Activated CD8-positive, alpha-beta memory T cell treated with anti-CD3 and anti-CD28 coated beads for 24 hours (primary cell): ENCODE results near the gene CHIA.
"Not testable (repeated sequence)": the region's sequence is repeated elsewhere in the genome, so short reads cannot be mapped to it uniquely, and the experiment has no call there.

Source experiments
- DNase-seq: peaks from one replicate; pipeline ENCODE4 v3.0.0-alpha.2; 2020

CHIA gene

DNA sequence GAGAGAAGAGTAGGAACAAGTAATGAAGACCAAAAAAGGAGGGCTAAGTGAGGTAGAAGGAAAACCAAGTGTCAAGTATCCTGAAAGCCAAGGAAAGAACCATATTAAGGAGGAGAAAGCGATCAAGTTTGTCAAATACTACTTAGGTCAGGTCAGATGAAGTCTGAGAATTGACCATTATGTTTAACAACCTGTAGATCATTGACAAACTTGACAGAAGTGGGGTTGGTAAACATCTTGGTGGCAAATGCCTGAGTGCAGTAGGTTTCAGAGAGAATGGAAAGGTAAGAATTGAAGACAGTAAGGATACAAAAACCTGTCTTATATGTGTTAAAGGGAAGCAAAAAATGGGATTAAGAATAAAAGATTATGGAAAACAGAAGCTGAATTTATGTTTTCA, 3.7 kb upstream of the CHIA start:
- no peak for DNase-seq

DNA sequence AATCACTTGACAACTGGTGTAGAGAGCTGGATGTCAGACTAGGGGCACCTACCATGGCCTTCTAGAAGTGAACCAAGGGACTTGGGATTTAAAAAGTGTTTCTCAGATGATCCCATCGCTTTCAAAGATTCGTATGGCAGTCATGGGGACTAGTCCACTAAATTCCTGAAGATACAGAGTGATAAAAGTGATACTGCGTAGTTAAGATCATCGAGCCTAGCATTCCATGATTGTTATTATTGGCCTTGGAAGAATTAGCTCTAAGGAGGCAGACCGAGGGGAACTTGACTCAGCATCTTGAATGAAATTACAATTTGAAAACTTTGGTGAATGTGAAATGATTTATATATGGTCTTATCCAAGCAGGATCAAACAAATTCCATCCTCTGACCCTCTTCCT, 1.3 kb upstream of the CHIA start:
- no peak for DNase-seq

DNA sequence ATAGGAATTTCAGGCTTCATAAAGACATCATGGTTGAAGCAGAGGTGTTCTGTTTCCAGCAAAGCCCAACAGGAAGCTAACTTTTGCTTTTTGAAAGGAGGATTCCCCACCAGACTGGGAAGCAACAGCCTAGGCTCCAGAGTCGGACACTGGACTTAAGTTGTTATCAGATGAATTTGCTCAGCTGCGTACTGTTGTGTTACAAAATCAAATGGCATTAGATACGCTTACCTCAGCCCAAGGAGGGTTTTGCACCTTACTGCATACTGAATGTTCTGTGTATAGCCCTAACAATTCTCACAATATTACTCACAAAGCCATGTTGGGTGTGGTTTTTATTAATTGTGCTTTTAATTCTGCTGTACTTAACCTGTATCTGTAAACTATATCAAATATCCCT, 547 bp upstream of the CHIA start:
- no peak for DNase-seq

DNA sequence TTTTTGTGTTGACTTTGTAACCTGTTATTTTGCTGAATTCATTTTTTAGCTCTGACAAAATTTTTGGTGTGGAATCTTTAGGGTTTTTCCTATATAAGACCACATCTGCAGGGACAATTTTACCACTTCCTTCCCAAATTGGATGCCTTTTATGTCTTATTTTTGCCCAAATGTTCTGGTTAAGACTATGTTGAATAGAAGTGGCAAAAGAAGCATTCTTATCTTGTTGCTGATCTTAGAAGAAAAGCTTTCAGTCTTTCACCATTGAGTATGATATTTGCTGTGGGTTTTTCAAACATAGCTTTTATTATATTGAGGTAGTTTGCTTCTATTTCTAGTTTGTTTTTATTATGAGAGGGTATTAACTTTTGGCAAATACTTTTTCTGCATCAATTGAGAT, 3.7 kb downstream of the CHIA start:
- no peak for DNase-seq

DNA sequence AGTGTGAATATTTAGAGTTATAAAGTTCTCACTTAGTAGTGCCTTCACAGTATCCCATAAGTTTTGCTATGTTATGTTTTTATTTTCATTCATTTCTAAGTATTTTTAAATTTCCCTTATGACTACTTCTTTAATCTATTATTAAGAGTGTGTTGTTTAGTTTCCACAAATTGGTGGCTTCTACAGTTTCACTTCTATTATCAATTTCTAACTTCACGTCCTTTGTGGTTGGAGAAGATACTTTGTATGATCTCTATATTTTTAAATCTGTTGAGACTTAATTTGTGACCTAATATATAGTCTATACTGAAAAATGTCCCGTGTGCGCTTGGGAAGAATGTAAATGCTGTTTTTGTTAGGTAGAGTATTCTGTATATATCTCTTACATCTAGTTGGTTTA, 11.7 kb downstream of the CHIA start:
- DNase-seq: no peak

DNA sequence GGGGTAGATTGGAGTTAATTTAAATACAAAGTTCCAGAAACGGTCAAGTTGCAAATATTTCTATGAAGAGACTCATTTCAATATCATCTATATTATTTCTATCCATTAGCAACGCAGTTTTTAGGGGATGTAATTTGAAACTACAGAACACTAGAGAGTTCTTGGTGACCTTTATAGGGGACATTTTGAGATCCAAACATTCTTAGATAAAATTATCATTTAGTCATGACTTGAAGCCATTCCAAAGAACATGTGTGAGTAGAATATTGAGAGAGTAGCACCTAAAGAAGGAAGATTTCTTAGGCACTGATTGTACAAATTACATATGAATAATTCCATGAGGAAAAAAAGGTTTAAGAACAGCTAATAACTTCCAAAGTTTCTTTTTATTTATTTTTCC, 19.0 kb downstream of the CHIA start:
- DNase-seq: no peak

DNA sequence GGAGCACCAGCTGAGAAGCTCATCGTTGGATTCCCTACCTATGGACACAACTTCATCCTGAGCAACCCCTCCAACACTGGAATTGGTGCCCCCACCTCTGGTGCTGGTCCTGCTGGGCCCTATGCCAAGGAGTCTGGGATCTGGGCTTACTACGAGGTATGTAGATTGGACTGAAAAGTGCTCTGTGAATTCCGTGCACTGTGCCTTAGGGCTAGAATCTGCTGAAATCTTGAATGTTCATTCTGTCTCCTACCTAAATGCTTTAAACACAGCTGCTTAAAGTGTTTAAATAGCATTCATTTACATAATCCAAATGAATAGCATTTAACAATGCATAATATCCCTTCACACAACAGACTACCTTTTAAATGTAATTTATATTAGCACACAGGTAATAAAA, 27.9 kb downstream of the CHIA start:
- no peak for DNase-seq

DNA sequence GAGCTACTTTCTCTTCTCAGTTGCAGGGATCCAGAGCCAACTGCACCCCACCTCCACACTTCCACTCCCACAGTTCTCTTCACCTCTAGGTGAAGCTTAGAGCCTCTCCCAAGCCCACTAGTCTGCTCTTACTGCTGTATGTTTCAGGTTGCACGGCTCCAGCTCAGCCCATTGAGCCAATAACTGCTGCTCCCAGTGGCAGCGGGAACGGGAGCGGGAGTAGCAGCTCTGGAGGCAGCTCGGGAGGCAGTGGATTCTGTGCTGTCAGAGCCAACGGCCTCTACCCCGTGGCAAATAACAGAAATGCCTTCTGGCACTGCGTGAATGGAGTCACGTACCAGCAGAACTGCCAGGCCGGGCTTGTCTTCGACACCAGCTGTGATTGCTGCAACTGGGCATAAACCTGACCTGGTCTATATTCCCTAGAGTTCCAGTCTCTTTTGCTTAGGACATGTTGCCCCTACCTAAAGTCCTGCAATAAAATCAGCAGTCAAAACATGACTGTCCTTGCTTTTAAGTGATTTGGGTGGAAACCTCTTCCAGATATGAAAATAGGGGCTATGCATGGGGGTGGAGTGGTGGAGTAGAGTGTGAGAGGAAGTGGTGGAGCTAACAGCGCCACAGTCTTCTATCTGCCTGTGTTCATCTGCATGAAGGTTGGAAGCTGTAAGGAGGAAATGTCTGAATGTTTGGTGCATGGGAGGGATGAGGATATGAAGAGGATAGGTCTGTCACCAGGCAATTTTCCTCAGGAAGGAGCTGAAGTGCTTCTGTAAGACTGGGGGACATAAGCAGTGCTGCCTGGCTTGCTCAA, 29.6 kb downstream of the CHIA start:
- DNase-seq: no peak

DNA sequence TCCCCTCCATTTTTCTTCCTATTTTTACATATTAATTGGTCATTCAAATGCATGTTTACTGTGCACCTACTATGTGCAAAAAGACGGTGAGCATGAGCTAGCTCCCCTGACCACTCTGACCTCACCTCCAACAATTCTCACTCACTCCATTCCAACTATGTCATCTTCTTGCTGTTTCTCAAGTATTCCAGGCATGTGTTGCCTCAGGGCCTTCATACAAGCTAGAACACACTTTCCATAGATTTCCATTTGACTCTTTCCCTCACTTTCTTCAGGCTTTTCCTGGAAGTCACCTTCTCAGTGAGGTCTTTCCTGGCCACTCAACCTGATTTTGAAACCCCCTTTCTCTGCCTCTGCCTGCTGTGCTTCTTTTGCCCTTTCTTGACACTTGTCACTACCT, 32.6 kb downstream of the CHIA start:
- no peak for DNase-seq

DNA sequence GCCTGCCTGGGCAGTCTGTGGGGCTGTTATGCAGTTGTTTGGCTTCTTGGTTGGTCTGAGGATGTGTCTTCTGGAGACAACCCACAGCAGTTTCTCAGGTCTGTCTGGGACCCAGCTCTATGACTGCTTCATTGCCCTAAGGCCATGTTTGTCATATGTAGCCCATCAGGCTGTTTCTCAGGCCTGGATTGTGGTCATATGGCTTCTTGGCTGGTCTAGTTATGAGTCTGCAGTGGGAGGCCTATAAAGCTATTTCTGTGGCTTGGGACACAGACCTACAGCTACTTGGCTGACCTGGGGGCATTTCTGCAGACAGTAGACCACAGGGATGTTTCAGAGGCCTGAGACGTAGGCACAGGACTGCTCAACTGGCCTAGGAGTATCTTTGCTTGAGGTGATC, 41.5 kb downstream of the CHIA start:
- no peak for DNase-seq

DNA sequence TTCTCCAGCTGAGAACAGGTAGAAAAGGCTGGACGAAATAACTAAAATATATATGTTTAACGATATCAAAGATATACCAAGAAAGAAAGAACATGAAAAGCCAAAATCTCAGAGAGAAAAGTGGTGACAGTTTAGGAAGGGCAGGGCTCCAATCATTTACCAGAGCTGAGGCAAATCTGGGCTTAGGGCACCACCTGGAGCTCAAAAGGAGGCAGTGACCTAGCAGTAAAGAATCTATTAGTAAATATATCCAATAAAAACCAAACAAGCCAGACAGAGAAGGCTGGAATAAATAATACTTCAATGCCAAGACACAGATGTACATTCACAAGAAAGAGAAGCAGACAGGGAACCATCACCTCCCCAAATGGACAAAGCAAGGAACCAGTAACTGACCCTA, 43.5 kb downstream of the CHIA start:
- DNase-seq: no peak

DNA sequence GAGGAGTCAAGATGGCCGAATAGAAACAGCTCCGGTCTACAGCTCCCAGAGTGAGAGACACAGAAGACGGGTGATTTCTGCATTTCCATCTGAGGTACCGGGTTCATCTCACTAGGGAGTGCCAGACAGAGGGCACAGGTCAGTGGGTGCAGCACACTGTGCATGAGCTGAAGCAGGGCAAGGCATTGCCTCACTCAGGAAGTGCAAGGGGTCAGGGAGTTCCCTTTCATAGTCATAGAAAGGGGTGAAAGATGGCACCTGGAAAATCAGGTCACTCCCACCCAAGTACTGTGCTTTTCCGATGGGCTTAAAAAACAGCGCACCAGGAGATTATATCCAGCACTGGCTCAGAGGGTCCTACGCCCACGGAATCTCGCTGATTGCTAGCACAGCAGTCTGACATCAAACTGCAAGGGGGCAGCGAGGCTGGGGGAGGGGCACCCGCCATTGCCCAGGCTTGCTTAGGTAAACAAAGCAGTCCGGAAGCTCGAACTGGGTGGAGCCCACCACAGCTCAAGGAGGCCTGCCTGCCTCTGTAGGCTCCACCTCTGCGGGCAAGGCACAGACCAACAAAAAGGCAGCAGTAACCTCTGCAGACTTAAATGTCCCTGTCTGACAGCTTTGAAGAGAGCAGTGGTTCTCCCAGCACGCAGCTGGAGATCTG, 44.7 kb downstream of the CHIA start:
- not testable (repeated sequence) for DNase-seq

DNA sequence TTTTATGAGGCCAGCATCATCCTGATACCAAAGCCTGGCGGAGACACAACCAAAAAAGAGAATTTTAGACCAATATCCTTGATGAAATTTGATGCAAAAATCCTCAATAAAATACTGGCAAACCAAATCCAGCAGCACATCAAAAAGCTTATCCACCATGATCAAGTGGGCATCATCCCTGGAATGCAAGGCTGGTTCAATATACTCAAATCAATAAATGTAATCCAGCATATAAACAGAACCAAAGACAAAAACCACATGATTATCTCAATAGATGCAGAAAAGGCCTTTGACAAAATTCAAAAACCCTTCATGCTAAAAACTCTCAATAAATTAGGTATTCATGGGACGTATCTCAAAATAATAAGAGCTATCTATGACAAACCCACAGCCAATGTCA, 48.2 kb downstream of the CHIA start:
- not testable (repeated sequence) for DNase-seq

DNA sequence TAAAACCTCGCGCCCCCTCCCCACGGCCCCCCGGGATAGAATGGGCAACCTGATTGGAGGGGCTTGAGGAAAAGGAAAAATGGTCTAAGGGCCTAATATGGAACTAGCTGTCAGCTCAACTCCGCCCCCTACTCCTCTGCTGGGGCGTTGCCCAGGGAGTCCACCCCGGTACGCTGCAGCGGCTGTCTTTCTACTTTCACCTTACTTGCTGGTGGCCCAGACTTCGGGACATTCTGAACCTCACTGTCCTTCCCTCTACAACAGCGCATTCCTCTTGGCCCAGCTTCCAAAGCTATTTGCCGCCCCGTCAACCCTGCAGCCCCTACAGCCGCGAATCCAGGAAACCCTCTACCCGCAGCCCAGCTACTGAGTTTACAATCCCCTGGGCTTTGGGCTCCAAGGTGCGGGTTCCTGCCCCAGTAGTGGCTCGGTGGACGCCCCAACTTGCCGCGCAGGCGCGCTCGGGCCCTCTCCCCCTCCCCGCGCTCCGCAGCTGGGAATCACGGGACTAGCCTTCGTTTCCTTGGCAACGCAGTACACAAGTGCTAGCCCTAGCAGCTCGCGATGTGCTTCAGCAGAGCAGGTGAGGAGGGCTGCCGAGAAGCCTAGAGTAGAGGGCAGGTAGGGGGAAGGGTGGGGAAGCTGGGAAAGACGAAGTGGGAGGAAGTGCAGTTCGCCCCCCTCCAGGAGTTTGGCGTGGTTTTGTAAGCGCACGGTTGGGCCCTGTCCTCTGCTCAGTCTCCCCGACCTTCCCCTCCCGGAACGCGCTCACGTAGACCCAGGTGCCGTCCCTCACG, 55.6 kb downstream of the CHIA start:
- DNase-seq: peak; percentile 89

DNA sequence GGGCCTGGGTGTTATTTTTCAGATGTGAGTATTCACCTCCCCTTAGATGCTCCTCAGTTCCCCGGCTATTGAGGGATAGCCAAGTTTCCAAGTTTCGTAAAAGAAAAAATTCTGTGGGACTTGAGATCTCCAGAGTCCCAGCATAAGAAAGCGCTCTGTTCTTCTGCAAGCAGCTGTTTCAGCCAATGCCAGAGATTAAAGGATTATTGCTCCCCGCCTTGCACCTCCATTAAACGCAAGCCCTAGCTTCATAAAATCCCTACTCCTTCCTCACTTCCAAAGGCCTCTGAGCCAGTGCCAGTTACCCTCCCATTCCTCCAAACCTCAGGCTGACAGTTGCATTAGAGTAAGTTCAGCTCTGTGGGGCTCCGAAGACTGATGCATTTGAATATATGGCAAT, 56.4 kb downstream of the CHIA start:
- DNase-seq: no peak

DNA sequence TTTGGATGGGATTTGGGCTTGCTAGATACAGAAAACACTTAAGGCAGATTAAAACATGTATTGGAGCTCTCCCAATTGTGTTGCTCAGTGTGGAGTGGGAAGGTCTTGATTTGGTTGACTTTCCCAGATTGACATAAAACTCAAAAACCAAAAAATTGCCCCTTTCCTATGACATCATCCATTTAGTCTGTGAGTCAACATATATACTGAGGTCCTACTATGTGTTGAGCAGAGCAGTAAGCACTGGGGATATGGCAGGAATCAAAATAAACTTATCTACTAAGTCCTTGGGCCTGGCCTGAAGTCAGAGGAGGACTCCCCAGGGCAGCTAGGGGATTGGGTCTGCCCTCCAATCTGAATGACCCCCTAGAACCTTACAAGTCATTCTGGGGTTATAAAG, 61.0 kb downstream of the CHIA start:
- DNase-seq: no peak

DNA sequence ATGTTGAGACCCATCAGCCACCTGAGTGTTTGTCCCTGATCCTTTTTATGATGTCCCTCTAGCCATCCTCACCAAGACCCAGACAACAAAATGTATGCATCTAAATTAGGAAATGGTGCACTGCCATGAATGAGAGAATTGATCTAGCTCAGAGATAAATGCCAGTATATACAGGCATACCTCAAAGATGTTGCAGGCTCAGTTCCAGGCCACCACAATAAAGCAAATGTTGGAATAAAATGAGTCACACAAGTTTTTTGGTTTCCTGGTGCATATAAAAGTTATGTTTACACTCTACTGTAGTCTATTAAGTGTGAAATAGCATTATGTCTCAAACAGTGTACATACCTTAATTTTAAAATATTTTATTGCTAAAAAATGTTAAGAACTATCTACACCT, 63.9 kb downstream of the CHIA start:
- DNase-seq: no peak

DNA sequence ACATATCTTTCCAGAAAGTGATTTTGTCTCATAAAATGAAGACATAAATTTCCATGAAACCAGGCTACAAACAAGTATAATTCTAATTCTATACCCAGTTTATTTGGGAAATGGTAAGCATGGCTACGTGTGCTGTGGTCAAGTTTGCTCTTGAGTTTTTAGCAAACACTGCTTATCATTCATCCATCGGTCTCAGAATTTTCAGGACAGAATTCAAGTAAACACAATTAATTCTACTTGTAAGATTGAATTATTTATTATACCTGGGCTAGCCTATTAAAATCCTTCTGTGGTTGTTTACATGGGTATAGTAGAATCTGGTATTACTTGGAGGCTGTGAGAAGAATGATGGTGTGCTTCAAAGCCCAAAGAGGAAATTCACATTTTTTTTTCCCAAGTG, 68.3 kb downstream of the CHIA start:
- no peak for DNase-seq

DNA sequence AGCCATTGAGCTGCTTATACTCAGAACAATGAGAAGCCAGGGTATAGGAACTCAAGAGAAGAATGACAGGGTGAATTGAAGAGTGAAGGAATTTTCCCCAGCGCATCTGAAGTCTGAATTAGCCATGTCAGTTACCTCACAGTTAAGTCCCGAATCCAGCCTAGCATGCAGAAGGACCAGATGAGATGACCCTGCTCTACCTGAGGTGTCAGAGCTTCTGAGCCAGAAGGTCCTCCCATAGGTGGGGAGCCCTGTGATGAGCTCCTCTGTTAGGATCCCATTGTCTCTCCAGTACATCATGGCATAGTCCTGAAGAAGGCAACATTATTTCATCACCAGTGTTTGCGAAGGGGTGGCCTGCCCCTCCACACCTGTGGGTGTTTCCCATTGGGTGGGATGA, 68.7 kb downstream of the CHIA start:
- DNase-seq: no peak

DNA sequence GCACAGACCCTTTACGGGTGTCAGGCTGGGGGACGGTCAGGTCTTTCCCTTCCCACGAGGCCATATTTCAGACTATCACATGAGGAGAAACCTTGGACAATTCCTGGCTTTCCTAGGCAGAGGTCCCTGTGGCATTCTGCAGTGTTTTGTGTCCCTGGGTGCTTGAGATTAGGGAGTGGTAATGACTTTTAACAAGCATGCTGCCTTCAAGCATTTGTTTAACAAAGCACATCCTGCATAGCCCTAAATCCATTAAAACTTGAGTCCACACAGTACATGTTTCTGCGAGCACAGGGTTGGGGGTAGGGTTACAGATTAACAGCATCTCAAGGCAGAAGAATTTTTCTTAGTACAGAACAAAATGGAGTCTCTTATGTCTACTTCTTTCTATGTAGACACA, 69.6 kb downstream of the CHIA start:
- DNase-seq: not testable (repeated sequence)

DNA sequence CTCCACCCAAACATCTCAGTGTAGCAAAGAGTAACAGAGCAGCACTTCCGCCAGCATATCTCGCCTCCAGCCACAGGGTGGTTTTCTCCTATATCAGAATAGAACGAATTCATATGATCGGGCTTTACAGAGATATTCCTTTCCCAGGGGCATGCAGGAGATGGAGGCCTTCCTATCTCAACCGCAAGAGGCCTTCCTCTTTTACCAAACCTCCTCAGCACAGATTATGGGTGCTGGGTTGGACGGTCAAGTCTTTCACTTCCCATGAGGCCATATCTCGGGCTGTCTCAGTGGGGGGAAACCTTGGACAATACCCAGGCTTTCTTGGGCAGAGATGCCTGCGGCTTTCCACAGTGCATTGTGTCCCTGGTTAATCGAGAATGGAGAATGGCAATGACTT, 71.1 kb downstream of the CHIA start:
- DNase-seq: no peak

DNA sequence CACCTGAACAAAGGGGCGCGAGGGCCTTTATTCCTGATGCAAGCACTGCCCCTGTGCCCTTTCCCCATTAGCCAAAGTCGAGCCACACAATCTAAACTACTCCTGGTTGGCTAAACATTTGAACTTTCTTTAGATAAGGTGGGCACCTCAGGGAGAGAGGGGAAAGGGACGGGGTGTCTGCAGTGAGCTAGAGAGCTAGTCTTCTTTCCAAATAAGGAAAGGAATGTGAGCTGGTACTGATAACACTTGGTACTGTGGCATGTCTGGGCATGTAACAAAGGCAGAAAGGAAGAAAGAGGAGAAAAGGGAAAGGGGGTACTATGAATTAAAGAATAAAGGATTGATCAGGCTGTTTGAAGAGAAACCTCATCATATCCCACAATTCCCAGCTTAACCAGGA, 74.0 kb downstream of the CHIA start:
- no peak for DNase-seq

DNA sequence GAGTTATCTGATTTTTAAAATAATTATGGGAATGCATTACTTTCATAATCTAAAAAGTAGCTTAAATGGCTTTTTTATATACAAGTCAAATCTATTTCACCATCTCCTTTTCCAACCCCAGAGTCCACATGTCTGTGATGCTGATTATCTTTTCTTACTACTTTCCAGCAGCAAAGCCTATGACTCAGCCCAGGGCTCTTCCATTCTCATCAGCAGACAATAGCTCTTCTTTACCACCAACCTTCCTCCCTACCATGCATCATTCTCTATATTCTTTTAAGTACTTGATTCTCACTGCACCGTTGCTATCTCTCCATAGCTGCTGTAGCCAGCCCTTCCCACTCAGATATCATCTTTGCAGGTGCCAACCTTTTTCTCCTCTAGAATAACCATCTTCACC, 75.6 kb downstream of the CHIA start:
- DNase-seq: no peak

DNA sequence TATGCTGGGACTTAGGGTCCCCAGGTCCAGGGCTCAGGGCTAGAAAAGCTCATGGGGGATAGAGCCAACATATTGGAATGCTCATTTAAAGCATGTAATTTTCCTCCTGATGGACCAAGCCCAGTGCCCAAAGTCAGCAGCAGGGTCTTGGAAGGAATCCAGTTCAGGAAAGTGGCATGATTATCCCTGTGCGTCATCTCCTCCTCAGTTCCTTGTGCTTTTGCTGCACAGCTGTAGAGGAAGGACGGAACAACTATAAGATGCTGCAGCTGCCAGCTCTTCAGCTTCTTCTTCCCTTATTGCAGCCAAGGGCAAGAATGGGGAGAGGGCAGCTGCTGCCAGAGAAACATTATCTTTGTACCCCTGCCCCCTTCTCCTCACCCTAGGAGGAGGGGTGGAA, 78.5 kb downstream of the CHIA start:
- DNase-seq: no peak
